HCT116 (cell line): ENCODE results near the gene NFE2L2. TPM values are rescaled to one million over a fixed set of nuclear protein-coding genes. Genes with fewer than 3 reads are reported as not detected.

Experiments used
- ATAC-seq: fragments of 200-7000 bp; cut with Tn5 transposase; 2 replicates; pipeline ENCODE4 v1.9.1; 2020; ENCODE audit warnings: mild to moderate bottlenecking, moderate library complexity
- BruUV-seq: library from RNA; stranded (reverse); fragments of 400-500 nt; replicated peaks from 2 replicates; lab custom pipeline; 2021; lab: Mats Ljungman, UMichigan
- CTCF ChIA-PET: fragments of 300-600 bp; sonication (Branson Sonifier 250); formaldehyde crosslinking; loops from one replicate; lab custom pipeline; 2021; ENCODE audit warnings: antibody characterized with exemption; lab: Charles Lee
- POLR2A ChIA-PET: fragments of 300-600, 350-600 bp; sonication (Branson Sonifier 250); formaldehyde crosslinking; loops from one replicate; lab custom pipeline; 2021; ENCODE audit warnings: antibody characterized with exemption; lab: Charles Lee
- RAD21 ChIA-PET, 2 experiments: fragments of 300-600 bp; sonication (Branson Sonifier 250); formaldehyde crosslinking; loops; one replicate each; lab custom pipeline; 2023; ENCODE audit warnings: low total read pairs in 2 of 2; ENCODE audit not compliant: uncharacterized antibody in 2 of 2, unreplicated experiment in 2 of 2, low non-redundant PET in 1 of 2; lab: Charles Lee
- DNase-seq: peaks from one replicate; pipeline ENCODE4 v3.0.0-alpha.2; 2010; ENCODE audit warnings: low read depth, low spot score
- H2AFZ ChIP-seq: fragments of 200-600 bp; shearing (Covaris generic), sonication (generic); 2 replicates; pipeline ENCODE4 v1.6.1; 2017; ENCODE audit warnings: low read depth, mixed run types, mixed read lengths, antibody characterized with exemption, low read length; ENCODE audit not compliant: poor library complexity, severe bottlenecking
- H3K27ac ChIP-seq: 2 replicates; pipeline ENCODE4 v1.5.1; 2012; ENCODE audit warnings: low read depth, low read length
- H3K27me3 ChIP-seq: fragments of 200-600 bp; sonication (generic); 2 replicates; pipeline ENCODE4 v1.6.1; 2016; ENCODE audit warnings: mixed run types, low read length, mixed read lengths; ENCODE audit not compliant: insufficient read depth
- H3K36me3 ChIP-seq, 2 experiments: fragments of 200-500 bp in 1 of 2; fragments of 200-600 bp in 1 of 2; sonication (Bioruptor generic) in 1 of 2; sonication (generic) in 1 of 2; 2 replicates each; pipeline versions ENCODE4 v1.5.1 to v1.6.1; 2014 to 2016; ENCODE audit warnings: low read length in 2 of 2, inconsistent platforms in 1 of 2, mixed read lengths in 1 of 2, mixed run types in 1 of 2; ENCODE audit not compliant: insufficient read depth in 2 of 2, control insufficient read depth in 1 of 2
- H3K4me1 ChIP-seq, 2 experiments: fragments of 200-600 bp in 1 of 2; sonication (generic) in 1 of 2; 2 replicates each; pipeline versions ENCODE4 v1.5.1 to v1.6.1; 2012 to 2017; ENCODE audit warnings: low read length in 2 of 2, inconsistent platforms in 1 of 2, mild to moderate bottlenecking in 1 of 2, mixed read lengths in 1 of 2, mixed run types in 1 of 2, moderate library complexity in 1 of 2; ENCODE audit not compliant: insufficient read depth in 2 of 2, control insufficient read depth in 1 of 2
- H3K4me2 ChIP-seq: fragments of 200-600 bp; sonication (generic); 2 replicates; pipeline ENCODE4 v1.6.1; 2017; ENCODE audit warnings: mixed run types, low read length, mixed read lengths
- H3K4me3 ChIP-seq, 2 experiments: fragments of 200-600 bp in 1 of 2; sonication (generic) in 1 of 2; replicated peaks in 1 of 2; 2 replicates each; pipeline ENCODE4 v1.5.1; 2011 to 2016; ENCODE audit warnings: low read length in 2 of 2, control low read depth in 1 of 2, low read depth in 1 of 2, mild to moderate bottlenecking in 1 of 2, mixed read lengths in 1 of 2, mixed run types in 1 of 2
- H3K79me2 ChIP-seq: fragments of 200-600 bp; sonication (generic); 2 replicates; pipeline ENCODE4 v1.6.1; 2017; ENCODE audit warnings: mild to moderate bottlenecking, mixed run types, low read length, moderate library complexity, mixed read lengths; ENCODE audit not compliant: insufficient read depth
- H3K9ac ChIP-seq: fragments of 200-600 bp; sonication (generic); 2 replicates; pipeline ENCODE4 v1.6.1; 2016; ENCODE audit warnings: low read length, mixed read lengths
- H3K9me2 ChIP-seq: fragments of 200-600 bp; sonication (generic), shearing (Covaris generic); 2 replicates; pipeline ENCODE4 v1.6.1; 2017; ENCODE audit warnings: mixed run types, mild to moderate bottlenecking, moderate library complexity; ENCODE audit not compliant: insufficient read depth
- H3K9me3 ChIP-seq, 2 experiments: fragments of 200-500 bp in 1 of 2; fragments of 200-600 bp in 1 of 2; sonication (Bioruptor generic) in 1 of 2; sonication (generic) in 1 of 2; 2 replicates each; pipeline ENCODE4 v1.6.1; 2014 to 2017; ENCODE audit warnings: low read length in 2 of 2, mixed read lengths in 2 of 2, inconsistent platforms in 1 of 2, low read depth in 1 of 2, mild to moderate bottlenecking in 1 of 2, mixed run types in 1 of 2, moderate library complexity in 1 of 2; ENCODE audit not compliant: control insufficient read depth in 1 of 2, insufficient read depth in 1 of 2
- H4K20me1 ChIP-seq: fragments of 200-600 bp; sonication (generic), shearing (Covaris generic); 2 replicates; pipeline ENCODE4 v1.6.1; 2017; ENCODE audit warnings: mixed run types, mild to moderate bottlenecking, moderate library complexity; ENCODE audit not compliant: insufficient read depth
- CBX3 ChIP-seq: IDR thresholded peaks from 2 replicates; pipeline ENCODE4 v1.6.1; 2012; ENCODE audit warnings: low read depth
- CEBPB ChIP-seq: IDR thresholded peaks from 2 replicates; pipeline ENCODE4 v1.6.1; 2012; ENCODE audit warnings: low read depth
- EGR1 ChIP-seq: IDR thresholded peaks from 2 replicates; pipeline ENCODE4 v1.6.1; 2012; ENCODE audit warnings: low read depth
- EZH2phosphoT487 ChIP-seq: fragments of 200-600 bp; IDR thresholded peaks from 2 replicates; pipeline ENCODE4 v1.6.1; 2018; ENCODE audit warnings: antibody characterized with exemption, borderline replicate concordance
- FOSL1 ChIP-seq: IDR thresholded peaks from 2 replicates; pipeline ENCODE4 v1.6.1; 2012; ENCODE audit warnings: low read depth
- JUND ChIP-seq: IDR thresholded peaks from 2 replicates; pipeline ENCODE4 v1.6.1; 2012
- POLR2A ChIP-seq: IDR thresholded peaks from 2 replicates; pipeline ENCODE4 v1.7.0; 2011; ENCODE audit warnings: borderline replicate concordance; ENCODE audit not compliant: insufficient read depth, insufficient read length; ENCODE audit errors: extremely low read depth
- RAD21 ChIP-seq: IDR thresholded peaks from 2 replicates; pipeline ENCODE4 v1.6.1; 2012; ENCODE audit warnings: low read depth, mild to moderate bottlenecking
- SIN3A ChIP-seq: IDR thresholded peaks from 2 replicates; pipeline ENCODE4 v1.6.1; 2012; ENCODE audit warnings: low read depth
- SP1 ChIP-seq: IDR thresholded peaks from 2 replicates; pipeline ENCODE4 v1.6.1; 2012; ENCODE audit warnings: low read depth
- SRF ChIP-seq: IDR thresholded peaks from 2 replicates; pipeline ENCODE4 v1.6.1; 2012; ENCODE audit warnings: low read depth
- TCF7L2 ChIP-seq: IDR thresholded peaks from 2 replicates; pipeline ENCODE4 v1.7.0; 2011; ENCODE audit warnings: borderline replicate concordance, inconsistent platforms; ENCODE audit not compliant: insufficient read depth, insufficient read length; ENCODE audit errors: extremely low read depth
- YY1 ChIP-seq: IDR thresholded peaks from 2 replicates; pipeline ENCODE4 v1.6.1; 2011; ENCODE audit warnings: low read length, low read depth, moderate library complexity, mild to moderate bottlenecking; ENCODE audit not compliant: insufficient replicate concordance; ENCODE audit errors: extremely low read depth
- ZFX ChIP-seq: fragments of 450-650 bp; IDR thresholded peaks from 2 replicates; pipeline ENCODE4 v1.6.1; 2017
- intact Hi-C: fragments of 100-400 bp; cut with micrococcal nuclease; formaldehyde crosslinking; loops from 2 replicates; pipeline ENCODE4 v1.10.0; 2022
- total RNA-seq: library from RNA; stranded (reverse); gene quantifications from one replicate; pipeline ENCODE4 v1.2.1, GENCODE V29; 2021; ENCODE audit not compliant: unreplicated experiment
- TF ChIP-seq, protein P1 (sequence below): IDR thresholded peaks from 2 replicates; pipeline ENCODE4 v1.6.1; 2012
- TF ChIP-seq, protein P2 (sequence below), 3 experiments: fragments of 200-600 bp in 1 of 3; sonication (generic) in 1 of 3; IDR thresholded peaks in 2 of 3; conservative IDR thresholded peaks in 1 of 3; 2 replicates each; pipeline ENCODE4 v1.5.1; 2012 to 2017; ENCODE audit warnings: low read depth in 2 of 3, low read length in 2 of 3, antibody characterized with exemption in 1 of 3, borderline replicate concordance in 1 of 3, control low read depth in 1 of 3, mild to moderate bottlenecking in 1 of 3, mixed read lengths in 1 of 3, mixed run types in 1 of 3, moderate library complexity in 1 of 3; ENCODE audit not compliant: insufficient read depth in 1 of 3
- TF ChIP-seq, protein P3 (sequence below): IDR thresholded peaks from 2 replicates; pipeline ENCODE4 v1.6.1; 2012; ENCODE audit warnings: low read depth

NFE2L2 gene
- total RNA-seq, 1 experiment from 2014 or later = 106 TPM

DNA sequence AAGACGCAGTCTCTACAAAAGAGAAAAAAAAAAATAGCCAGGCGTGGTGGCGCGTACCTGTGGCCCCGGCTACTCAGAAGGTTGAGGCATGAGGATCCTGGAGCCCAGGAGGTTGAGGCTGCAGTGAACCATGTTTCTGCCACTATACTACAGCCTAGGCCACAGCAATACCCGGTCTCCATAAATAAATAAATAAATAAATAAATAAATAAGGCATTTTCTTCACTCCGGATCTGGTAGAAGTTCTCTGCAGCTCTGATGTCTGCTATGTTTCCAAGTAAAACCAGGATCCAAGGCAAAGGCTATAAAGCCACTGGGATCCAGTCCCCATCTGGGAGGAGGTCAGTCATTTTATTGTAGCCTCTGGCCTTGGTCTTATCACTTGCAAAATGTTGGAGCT lies 15.5 kb downstream of the NFE2L2 start (continued):
- TF ChIP-seq, protein P1, sequence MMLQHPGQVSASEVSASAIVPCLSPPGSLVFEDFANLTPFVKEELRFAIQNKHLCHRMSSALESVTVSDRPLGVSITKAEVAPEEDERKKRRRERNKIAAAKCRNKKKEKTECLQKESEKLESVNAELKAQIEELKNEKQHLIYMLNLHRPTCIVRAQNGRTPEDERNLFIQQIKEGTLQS = no peak
- no peak for TF ChIP-seq JUND

DNA sequence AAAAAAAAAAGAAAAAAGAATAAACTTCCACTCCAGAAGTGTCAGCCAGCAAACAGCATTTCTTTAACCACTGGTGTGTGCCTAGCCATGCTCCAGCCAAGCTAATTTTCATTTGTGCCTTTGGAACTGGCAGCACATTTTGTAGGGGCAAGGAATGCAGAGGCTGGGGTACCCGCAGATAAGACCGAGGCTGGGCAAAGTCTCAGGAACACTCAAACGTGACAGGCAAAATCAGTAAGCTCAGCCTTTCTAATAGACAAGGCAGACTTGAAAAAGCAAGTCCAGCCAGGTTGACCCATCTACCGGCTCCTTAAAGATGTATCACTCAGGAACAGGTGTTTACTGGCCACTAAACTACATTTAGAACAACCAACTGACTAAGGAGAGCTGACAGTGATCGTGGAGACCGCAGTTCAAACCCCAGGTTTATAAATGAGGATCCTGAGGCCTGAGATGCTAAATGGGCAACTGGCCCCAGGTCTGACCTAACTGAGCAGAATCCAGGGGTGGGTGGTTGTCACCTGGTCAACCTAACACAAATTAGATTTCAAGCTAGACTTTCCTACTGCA lies 16.7 kb downstream of the NFE2L2 start:
- Histone ChIP-seq H3K9ac (0 out of 2 replicates have a peak overlapping the region, but pooled peaks have one; percentile 16), H3K4me1 (peaks cover 58 to 92% of the 10 kb centered on the region in 2 experiments)

More for the DNA sequence above, 16.7 kb downstream of the NFE2L2 start:
- Histone ChIP-seq H4K20me1 (peaks cover 3% of the 10 kb centered on the region; the same call in 1 of the 2 replicates), H3K4me3 (no peak overlapping the region), H3K79me2 (peaks cover 100% of the 10 kb centered on the region), H3K4me2 (peak overlapping the region; percentile 5; the same call in 1 of the 2 replicates), H3K9me3 (no peaks in the 10 kb centered on the region), H3K27ac (no peak overlapping the region), H3K36me3 (no peaks in the 10 kb centered on the region), H2AFZ (no peak overlapping the region), H3K27me3 (no peaks in the 10 kb centered on the region), H3K9me2 (no peaks in the 10 kb centered on the region)
- ATAC-seq (no peak), DNase-seq (no peak)
- RAD21 ChIA-PET = interaction anchor here in 1 of 2 experiments (0.7 kb wide), 1 partner anchor 84 kb away, joined by 4 read pairs; no protein-coding TSS in a partner anchor
- POLR2A ChIA-PET = interaction anchor here (0.8 to 2.2 kb wide), 2 partner anchors 16 to 34 kb away, joined by 3 to 7 read pairs; partner anchors contain the start of gene NFE2L2
- intact Hi-C loops = no loop called here
- TF ChIP-seq CBX3 (no peak), SP1 (no peak), POLR2A (no peak), YY1 (no peak), SRF (no peak), EGR1 (no peak), EZH2phosphoT487 (no peak), JUND (no peak), TCF7L2 (no peak), FOSL1 (no peak), CEBPB (no peak), RAD21 (no peak), ZFX (no peak), SIN3A (no peak)
- TF ChIP-seq, protein P2, sequence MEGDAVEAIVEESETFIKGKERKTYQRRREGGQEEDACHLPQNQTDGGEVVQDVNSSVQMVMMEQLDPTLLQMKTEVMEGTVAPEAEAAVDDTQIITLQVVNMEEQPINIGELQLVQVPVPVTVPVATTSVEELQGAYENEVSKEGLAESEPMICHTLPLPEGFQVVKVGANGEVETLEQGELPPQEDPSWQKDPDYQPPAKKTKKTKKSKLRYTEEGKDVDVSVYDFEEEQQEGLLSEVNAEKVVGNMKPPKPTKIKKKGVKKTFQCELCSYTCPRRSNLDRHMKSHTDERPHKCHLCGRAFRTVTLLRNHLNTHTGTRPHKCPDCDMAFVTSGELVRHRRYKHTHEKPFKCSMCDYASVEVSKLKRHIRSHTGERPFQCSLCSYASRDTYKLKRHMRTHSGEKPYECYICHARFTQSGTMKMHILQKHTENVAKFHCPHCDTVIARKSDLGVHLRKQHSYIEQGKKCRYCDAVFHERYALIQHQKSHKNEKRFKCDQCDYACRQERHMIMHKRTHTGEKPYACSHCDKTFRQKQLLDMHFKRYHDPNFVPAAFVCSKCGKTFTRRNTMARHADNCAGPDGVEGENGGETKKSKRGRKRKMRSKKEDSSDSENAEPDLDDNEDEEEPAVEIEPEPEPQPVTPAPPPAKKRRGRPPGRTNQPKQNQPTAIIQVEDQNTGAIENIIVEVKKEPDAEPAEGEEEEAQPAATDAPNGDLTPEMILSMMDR (IDR thresholded peaks at IDR 0.05 in 2 of 3, conservative IDR thresholded peaks at IDR 0.05 in 1 of 3; ENCODE audit: borderline replicate concordance in 1 of 3, insufficient read depth in 1 of 3, low read depth in 2 of 3, low read length in 2 of 3) = no peak
- TF ChIP-seq, protein P1 = no peak
- TF ChIP-seq, protein P3, sequence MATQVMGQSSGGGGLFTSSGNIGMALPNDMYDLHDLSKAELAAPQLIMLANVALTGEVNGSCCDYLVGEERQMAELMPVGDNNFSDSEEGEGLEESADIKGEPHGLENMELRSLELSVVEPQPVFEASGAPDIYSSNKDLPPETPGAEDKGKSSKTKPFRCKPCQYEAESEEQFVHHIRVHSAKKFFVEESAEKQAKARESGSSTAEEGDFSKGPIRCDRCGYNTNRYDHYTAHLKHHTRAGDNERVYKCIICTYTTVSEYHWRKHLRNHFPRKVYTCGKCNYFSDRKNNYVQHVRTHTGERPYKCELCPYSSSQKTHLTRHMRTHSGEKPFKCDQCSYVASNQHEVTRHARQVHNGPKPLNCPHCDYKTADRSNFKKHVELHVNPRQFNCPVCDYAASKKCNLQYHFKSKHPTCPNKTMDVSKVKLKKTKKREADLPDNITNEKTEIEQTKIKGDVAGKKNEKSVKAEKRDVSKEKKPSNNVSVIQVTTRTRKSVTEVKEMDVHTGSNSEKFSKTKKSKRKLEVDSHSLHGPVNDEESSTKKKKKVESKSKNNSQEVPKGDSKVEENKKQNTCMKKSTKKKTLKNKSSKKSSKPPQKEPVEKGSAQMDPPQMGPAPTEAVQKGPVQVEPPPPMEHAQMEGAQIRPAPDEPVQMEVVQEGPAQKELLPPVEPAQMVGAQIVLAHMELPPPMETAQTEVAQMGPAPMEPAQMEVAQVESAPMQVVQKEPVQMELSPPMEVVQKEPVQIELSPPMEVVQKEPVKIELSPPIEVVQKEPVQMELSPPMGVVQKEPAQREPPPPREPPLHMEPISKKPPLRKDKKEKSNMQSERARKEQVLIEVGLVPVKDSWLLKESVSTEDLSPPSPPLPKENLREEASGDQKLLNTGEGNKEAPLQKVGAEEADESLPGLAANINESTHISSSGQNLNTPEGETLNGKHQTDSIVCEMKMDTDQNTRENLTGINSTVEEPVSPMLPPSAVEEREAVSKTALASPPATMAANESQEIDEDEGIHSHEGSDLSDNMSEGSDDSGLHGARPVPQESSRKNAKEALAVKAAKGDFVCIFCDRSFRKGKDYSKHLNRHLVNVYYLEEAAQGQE = no peak
- CTCF ChIA-PET = interaction anchor here (0.7 kb wide), 1 partner anchor 16 kb away, joined by 3 read pairs; no protein-coding TSS in a partner anchor
- no TSS peak for BruUV-seq
